GM12892 (cell line): ENCODE data around the gene RNF187.

ENCODE experiments used
- POLR2A ChIP-seq: IDR thresholded peaks from 2 replicates; pipeline ENCODE4 v1.6.1; 2011; ENCODE audit warnings: low read depth, low read length, control low read depth
- POLR2AphosphoS5 ChIP-seq: IDR thresholded peaks from 2 replicates; pipeline ENCODE4 v1.6.1; 2011; ENCODE audit warnings: low read depth, low read length, control low read depth
- TAF1 ChIP-seq: IDR thresholded peaks from 2 replicates; pipeline ENCODE4 v1.6.1; 2011; ENCODE audit warnings: low read depth, mild to moderate bottlenecking, control low read depth, low read length, borderline replicate concordance

GRCh38 chr1:228472655-228473054, 14.5 kb upstream of the RNF187 start:
- no peak for TF ChIP-seq POLR2A
- no peak for TF ChIP-seq POLR2AphosphoS5
- no peak for TF ChIP-seq TAF1
